ENCODE data around the gene PRDM5. TPM values are rescaled to one million over a fixed set of nuclear protein-coding genes. Genes with fewer than 3 reads are reported as not detected.

Gene PRDM5
- polyA plus RNA-seq, 1 donor (not counting 4 experiments of a cell fraction or from before 2014, with no cell fraction given) = 3.6 TPM

DNA sequence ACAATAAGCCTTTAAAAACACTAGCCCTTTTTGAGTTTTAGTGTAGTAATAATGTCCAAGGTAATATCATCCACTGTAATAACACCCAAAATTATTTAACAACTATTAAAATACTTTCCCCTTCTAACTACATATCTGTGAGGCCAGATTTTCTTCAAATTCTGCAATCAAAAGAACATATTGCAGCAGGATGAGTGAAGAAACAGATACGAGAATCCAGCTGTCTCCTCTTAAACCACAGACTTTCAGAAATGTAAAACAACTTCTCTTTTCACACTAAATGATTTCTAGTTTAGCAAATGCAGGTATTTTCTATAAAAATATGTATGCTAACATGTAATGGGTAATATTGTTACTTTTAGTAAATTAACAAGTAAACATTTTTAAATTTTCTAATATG is 148.9 kb downstream of the PRDM5 start:
- Histone ChIP-seq H3K4me1 (ENCODE audit: control insufficient read depth, extremely low read depth, insufficient read depth, low read length) (no peaks in the 10 kb centered on the region), H3K4me2 (ENCODE audit: control insufficient read depth, extremely low read depth, insufficient read depth, low read depth, low read length) (no peak overlapping the region), H3K27ac (ENCODE audit: control insufficient read depth, insufficient read depth, low read length) (no peak overlapping the region), H4K20me1 (ENCODE audit: control insufficient read depth, extremely low read depth, insufficient read depth, low read length) (no peaks in the 10 kb centered on the region), H3K9me3 (ENCODE audit: control insufficient read depth, low read depth, low read length) (no peaks in the 10 kb centered on the region), H3K36me3 (ENCODE audit: control insufficient read depth in 2 of 2, extremely low read depth in 1 of 2, insufficient read depth in 2 of 2, low read length in 2 of 2) (no peaks in the 10 kb centered on the region), H3K9me1 (ENCODE audit: control insufficient read depth, extremely low read depth, insufficient read depth, low read length) (no peaks in the 10 kb centered on the region), H3K79me2 (ENCODE audit: control insufficient read depth, insufficient read depth, low read length) (no peaks in the 10 kb centered on the region), H3K4me3 (ENCODE audit: control insufficient read depth in 2 of 3, extremely low read depth in 1 of 3, insufficient read depth in 2 of 3, low read depth in 1 of 3, low read length in 3 of 3) (no peak overlapping the region), H2AFZ (ENCODE audit: control insufficient read depth, low read length) (no peak overlapping the region), H3K9ac (ENCODE audit: control insufficient read depth, extremely low read depth, insufficient read depth, low read length) (no peak overlapping the region), H3K27me3 (ENCODE audit: control insufficient read depth, extremely low read depth, insufficient read depth, low read length) (no peaks in the 10 kb centered on the region)
- dilution Hi-C loops (cut with MboI; ENCODE audit: extremely low pct_ligation_motif_present, low sequenced_read_pairs) = no loop called here
- DNase-seq (ENCODE audit: low read depth, low spot score) (no peak), FAIRE-seq (no peak)
- TF ChIP-seq EZH2 (IDR thresholded peaks at IDR 0.05; ENCODE audit: low read length) = no peak
- TF ChIP-seq, protein P1, sequence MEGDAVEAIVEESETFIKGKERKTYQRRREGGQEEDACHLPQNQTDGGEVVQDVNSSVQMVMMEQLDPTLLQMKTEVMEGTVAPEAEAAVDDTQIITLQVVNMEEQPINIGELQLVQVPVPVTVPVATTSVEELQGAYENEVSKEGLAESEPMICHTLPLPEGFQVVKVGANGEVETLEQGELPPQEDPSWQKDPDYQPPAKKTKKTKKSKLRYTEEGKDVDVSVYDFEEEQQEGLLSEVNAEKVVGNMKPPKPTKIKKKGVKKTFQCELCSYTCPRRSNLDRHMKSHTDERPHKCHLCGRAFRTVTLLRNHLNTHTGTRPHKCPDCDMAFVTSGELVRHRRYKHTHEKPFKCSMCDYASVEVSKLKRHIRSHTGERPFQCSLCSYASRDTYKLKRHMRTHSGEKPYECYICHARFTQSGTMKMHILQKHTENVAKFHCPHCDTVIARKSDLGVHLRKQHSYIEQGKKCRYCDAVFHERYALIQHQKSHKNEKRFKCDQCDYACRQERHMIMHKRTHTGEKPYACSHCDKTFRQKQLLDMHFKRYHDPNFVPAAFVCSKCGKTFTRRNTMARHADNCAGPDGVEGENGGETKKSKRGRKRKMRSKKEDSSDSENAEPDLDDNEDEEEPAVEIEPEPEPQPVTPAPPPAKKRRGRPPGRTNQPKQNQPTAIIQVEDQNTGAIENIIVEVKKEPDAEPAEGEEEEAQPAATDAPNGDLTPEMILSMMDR (optimal IDR thresholded peaks at IDR 0.05 in 1 of 3, IDR thresholded peaks at IDR 0.05 in 1 of 3, conservative IDR thresholded peaks at IDR 0.05 in 1 of 3; ENCODE audit: extremely low read depth in 1 of 3, insufficient read depth in 2 of 3, low read length in 3 of 3) = no peak

DNA sequence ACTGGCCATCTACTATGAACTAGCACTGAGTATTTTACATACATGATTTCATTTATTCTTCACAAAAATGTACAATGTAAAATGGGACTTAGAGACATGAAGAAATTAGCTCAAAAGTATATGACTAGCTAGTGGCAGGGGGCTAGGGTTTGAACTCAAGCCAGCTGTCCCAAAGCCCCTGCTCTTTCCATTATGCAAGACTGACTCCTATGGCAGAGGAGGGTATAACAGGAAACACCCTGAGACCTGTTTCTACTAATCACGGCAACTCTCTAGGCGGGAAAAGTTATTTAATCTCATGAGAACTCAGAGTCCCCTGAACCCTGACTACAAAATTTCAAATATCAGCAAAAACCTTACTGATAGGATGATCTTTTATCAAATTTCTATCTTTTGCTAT is 150.6 kb downstream of the PRDM5 start:
- no peak for FAIRE-seq

More for the DNA sequence above, 150.6 kb downstream of the PRDM5 start:
- no peaks in the 10 kb centered on the region for H3K27me3 ChIP-seq (ENCODE audit: control insufficient read depth, extremely low read depth, insufficient read depth, low read length)
- TF ChIP-seq, protein P1 (optimal IDR thresholded peaks at IDR 0.05 in 1 of 3, IDR thresholded peaks at IDR 0.05 in 1 of 3, conservative IDR thresholded peaks at IDR 0.05 in 1 of 3; ENCODE audit: extremely low read depth in 1 of 3, insufficient read depth in 2 of 3, low read length in 3 of 3) = no peak
- TF ChIP-seq EZH2 (IDR thresholded peaks at IDR 0.05; ENCODE audit: low read length) = no peak
- H3K9me1 ChIP-seq (ENCODE audit: control insufficient read depth, extremely low read depth, insufficient read depth, low read length) = no peaks in the 10 kb centered on the region
- no peaks in the 10 kb centered on the region for H4K20me1 ChIP-seq (ENCODE audit: control insufficient read depth, extremely low read depth, insufficient read depth, low read length)
- no peaks in the 10 kb centered on the region for H3K9me3 ChIP-seq (ENCODE audit: control insufficient read depth, low read depth, low read length)
- no peaks in the 10 kb centered on the region for H3K79me2 ChIP-seq (ENCODE audit: control insufficient read depth, insufficient read depth, low read length)
- H3K4me1 ChIP-seq (ENCODE audit: control insufficient read depth, extremely low read depth, insufficient read depth, low read length) = no peaks in the 10 kb centered on the region
- dilution Hi-C loops (cut with MboI; ENCODE audit: extremely low pct_ligation_motif_present, low sequenced_read_pairs) = no loop called here
- no peak overlapping the region for H3K4me3 ChIP-seq (ENCODE audit: control insufficient read depth in 2 of 3, extremely low read depth in 1 of 3, insufficient read depth in 2 of 3, low read depth in 1 of 3, low read length in 3 of 3)
- no peak overlapping the region for H3K4me2 ChIP-seq (ENCODE audit: control insufficient read depth, extremely low read depth, insufficient read depth, low read depth, low read length)
- H3K27ac ChIP-seq (ENCODE audit: control insufficient read depth, insufficient read depth, low read length) = no peak overlapping the region
- DNase-seq (ENCODE audit: low read depth, low spot score) = no peak
- H3K9ac ChIP-seq (ENCODE audit: control insufficient read depth, extremely low read depth, insufficient read depth, low read length) = no peak overlapping the region
- no peak overlapping the region for H2AFZ ChIP-seq (ENCODE audit: control insufficient read depth, low read length)
- H3K36me3 ChIP-seq (ENCODE audit: control insufficient read depth in 2 of 2, extremely low read depth in 1 of 2, insufficient read depth in 2 of 2, low read length in 2 of 2) = no peaks in the 10 kb centered on the region

Measured in keratinocyte (primary cell).